Measurements from ENCODE around the gene CRB3.

DNA sequence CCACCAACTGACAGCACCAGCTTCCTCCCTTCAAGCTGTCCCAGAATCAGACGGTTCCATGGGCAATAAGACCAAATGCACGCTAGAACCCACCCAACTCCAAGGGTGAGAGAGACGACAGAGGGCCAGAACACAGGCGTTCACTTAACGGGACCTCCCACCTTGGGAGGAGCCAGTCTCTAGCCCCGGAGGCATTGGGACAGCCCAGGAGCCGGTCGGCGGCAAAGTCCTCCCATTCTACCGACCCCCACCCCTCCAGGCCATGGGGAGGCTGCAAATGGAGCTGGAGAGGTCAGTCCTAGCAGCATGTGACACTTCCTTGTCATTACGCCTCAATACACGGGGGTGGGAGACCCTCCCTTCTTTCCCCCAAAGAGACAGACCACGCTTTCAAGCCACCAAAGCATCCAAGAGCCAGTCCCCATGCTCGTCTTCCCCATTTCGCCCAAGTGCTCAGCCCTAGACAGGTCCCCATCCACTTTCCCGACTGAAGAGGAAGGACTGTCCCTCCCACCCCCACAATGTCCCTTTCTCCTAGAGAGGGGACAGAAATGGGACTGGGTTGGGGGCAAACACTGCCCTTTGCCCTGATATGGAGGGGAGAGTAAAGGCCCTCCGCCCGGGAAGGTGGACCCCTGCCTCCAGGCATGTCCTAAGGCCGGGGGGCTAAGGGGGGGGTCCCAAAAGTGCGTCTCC lies 40.4 kb upstream of the CRB3 start:
- TF ChIP-seq, protein P1, sequence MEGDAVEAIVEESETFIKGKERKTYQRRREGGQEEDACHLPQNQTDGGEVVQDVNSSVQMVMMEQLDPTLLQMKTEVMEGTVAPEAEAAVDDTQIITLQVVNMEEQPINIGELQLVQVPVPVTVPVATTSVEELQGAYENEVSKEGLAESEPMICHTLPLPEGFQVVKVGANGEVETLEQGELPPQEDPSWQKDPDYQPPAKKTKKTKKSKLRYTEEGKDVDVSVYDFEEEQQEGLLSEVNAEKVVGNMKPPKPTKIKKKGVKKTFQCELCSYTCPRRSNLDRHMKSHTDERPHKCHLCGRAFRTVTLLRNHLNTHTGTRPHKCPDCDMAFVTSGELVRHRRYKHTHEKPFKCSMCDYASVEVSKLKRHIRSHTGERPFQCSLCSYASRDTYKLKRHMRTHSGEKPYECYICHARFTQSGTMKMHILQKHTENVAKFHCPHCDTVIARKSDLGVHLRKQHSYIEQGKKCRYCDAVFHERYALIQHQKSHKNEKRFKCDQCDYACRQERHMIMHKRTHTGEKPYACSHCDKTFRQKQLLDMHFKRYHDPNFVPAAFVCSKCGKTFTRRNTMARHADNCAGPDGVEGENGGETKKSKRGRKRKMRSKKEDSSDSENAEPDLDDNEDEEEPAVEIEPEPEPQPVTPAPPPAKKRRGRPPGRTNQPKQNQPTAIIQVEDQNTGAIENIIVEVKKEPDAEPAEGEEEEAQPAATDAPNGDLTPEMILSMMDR (IDR thresholded peaks at IDR 0.05; ENCODE audit: low read depth, low read length, missing input control) = no peak
- no peak for TF ChIP-seq YY1 (IDR thresholded peaks at IDR 0.05)
- TF ChIP-seq, protein P2, sequence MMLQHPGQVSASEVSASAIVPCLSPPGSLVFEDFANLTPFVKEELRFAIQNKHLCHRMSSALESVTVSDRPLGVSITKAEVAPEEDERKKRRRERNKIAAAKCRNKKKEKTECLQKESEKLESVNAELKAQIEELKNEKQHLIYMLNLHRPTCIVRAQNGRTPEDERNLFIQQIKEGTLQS (IDR thresholded peaks at IDR 0.05) = no peak
- TF ChIP-seq, protein P3, sequence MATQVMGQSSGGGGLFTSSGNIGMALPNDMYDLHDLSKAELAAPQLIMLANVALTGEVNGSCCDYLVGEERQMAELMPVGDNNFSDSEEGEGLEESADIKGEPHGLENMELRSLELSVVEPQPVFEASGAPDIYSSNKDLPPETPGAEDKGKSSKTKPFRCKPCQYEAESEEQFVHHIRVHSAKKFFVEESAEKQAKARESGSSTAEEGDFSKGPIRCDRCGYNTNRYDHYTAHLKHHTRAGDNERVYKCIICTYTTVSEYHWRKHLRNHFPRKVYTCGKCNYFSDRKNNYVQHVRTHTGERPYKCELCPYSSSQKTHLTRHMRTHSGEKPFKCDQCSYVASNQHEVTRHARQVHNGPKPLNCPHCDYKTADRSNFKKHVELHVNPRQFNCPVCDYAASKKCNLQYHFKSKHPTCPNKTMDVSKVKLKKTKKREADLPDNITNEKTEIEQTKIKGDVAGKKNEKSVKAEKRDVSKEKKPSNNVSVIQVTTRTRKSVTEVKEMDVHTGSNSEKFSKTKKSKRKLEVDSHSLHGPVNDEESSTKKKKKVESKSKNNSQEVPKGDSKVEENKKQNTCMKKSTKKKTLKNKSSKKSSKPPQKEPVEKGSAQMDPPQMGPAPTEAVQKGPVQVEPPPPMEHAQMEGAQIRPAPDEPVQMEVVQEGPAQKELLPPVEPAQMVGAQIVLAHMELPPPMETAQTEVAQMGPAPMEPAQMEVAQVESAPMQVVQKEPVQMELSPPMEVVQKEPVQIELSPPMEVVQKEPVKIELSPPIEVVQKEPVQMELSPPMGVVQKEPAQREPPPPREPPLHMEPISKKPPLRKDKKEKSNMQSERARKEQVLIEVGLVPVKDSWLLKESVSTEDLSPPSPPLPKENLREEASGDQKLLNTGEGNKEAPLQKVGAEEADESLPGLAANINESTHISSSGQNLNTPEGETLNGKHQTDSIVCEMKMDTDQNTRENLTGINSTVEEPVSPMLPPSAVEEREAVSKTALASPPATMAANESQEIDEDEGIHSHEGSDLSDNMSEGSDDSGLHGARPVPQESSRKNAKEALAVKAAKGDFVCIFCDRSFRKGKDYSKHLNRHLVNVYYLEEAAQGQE (IDR thresholded peaks at IDR 0.05) = no peak

Data from liver (tissue), 3 donors.